ENCODE measurements around the gene TERT. TPM values are rescaled to one million over a fixed set of nuclear protein-coding genes. Genes with fewer than 3 reads are reported as not detected.
"Not testable (repeated sequence)": the region's sequence is repeated elsewhere in the genome, so short reads cannot be mapped to it uniquely, and the experiment has no call there.

TERT gene
- total RNA-seq, 1 experiment from 2014 or later = 0.80 TPM

- TF ChIP-seq EZH2phosphoT487 (IDR thresholded peaks at IDR 0.05; ENCODE audit: borderline replicate concordance, low read length) (no peak), EZH2 (IDR thresholded peaks at IDR 0.05; ENCODE audit: low read length, unreplicated experiment) (no peak)
- TF ChIP-seq, protein P1, sequence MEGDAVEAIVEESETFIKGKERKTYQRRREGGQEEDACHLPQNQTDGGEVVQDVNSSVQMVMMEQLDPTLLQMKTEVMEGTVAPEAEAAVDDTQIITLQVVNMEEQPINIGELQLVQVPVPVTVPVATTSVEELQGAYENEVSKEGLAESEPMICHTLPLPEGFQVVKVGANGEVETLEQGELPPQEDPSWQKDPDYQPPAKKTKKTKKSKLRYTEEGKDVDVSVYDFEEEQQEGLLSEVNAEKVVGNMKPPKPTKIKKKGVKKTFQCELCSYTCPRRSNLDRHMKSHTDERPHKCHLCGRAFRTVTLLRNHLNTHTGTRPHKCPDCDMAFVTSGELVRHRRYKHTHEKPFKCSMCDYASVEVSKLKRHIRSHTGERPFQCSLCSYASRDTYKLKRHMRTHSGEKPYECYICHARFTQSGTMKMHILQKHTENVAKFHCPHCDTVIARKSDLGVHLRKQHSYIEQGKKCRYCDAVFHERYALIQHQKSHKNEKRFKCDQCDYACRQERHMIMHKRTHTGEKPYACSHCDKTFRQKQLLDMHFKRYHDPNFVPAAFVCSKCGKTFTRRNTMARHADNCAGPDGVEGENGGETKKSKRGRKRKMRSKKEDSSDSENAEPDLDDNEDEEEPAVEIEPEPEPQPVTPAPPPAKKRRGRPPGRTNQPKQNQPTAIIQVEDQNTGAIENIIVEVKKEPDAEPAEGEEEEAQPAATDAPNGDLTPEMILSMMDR (conservative IDR thresholded peaks at IDR 0.05; ENCODE audit: low read depth, low read length) = no peak
- Histone ChIP-seq H3K27me3 (ENCODE audit: low read length) (no peaks in the 10 kb centered on the region), H3K4me3 (ENCODE audit: low read length) (no peak overlapping the region), H4K20me1 (ENCODE audit: low read length) (peaks cover 11% of the 10 kb centered on the region; the same call in 1 of the 2 replicates), H3K79me2 (ENCODE audit: low read length) (no peaks in the 10 kb centered on the region), H2AFZ (ENCODE audit: low read length) (no peak overlapping the region), H3F3A (ENCODE audit: low read length, unreplicated experiment) (no peaks in the 10 kb centered on the region), H3K4me1 (ENCODE audit: insufficient read depth, low read length) (peaks cover 8% of the 10 kb centered on the region; the same call in 1 of the 2 replicates), H3K9me2 (replicated peaks; ENCODE audit: low read length) (no peaks in the 10 kb centered on the region), H3K36me3 (ENCODE audit: low read depth, low read length) (peaks cover 53% of the 10 kb centered on the region), H3K9me3 (ENCODE audit: low read length) (no peaks in the 10 kb centered on the region), H3K4me2 (ENCODE audit: low read length) (no peak overlapping the region; the same call in 1 of the 2 replicates), H3K9ac (ENCODE audit: low read length) (no peak overlapping the region), H3K27ac (ENCODE audit: low read length) (no peak overlapping the region)
- DNase-seq = no peak
- intact Hi-C loops (cut with micrococcal nuclease) = no loop called here
- POLR2A ChIA-PET (ENCODE audit: unreplicated experiment) = no interaction called here
- BruUV-seq (replicated peaks) = no TSS peak
- CTCF ChIA-PET = no interaction called here
- no peak for ATAC-seq
Measured at GRCh38 chr5:1329111-1329579, 34.3 kb upstream of the TERT start.

DNA sequence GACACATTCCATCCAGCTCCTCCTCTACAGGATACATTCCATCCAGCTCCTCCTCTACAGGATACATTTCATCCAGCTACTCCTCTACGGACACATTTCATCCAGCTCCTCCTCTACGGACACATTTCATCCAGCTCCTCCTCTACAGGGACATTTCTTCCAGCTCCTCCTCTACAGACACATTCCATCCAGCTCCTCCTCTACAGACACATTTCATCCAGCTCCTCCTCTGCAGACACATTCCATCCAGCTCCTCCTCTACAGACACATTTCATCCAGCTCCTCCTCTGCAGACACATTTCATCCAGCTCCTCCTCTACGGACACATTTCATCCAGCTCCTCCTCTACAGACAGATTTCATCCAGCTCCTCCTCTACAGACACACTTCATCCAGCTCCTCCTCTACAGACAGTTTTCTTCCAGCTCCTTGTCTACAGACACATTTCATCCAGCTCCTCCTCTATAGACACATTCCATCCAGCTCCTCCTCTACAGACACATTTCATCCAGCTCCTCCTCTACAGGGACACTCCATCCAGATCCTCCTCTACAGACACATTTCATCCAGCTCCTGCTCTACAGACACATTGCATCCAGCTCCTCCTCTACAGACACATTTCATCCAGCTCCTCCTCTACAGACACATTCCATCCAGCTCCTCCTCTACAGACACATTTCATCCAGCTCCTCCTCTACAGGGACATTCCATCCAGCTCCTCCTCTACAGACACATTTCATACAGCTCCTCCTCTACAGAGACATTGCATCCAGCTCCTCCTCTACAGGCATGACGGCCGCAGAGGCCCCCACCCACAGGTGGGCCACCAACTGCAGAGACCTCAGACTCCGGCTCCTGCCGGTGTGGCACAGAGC is 33.6 kb upstream of the TERT start:
- H4K20me1 ChIP-seq (ENCODE audit: low read length); H3K79me2 ChIP-seq (ENCODE audit: low read length); H3K9ac ChIP-seq (ENCODE audit: low read length); CTCF ChIA-PET; ATAC-seq; H2AFZ ChIP-seq (ENCODE audit: low read length); H3K4me1 ChIP-seq (ENCODE audit: insufficient read depth, low read length); H3K4me3 ChIP-seq (ENCODE audit: low read length); H3K27me3 ChIP-seq (ENCODE audit: low read length); intact Hi-C loops (cut with micrococcal nuclease); H3K9me2 ChIP-seq (replicated peaks; ENCODE audit: low read length); H3K27ac ChIP-seq (ENCODE audit: low read length); H3K9me3 ChIP-seq (ENCODE audit: low read length); H3K4me2 ChIP-seq (ENCODE audit: low read length); H3F3A ChIP-seq (ENCODE audit: low read length, unreplicated experiment): not testable (repeated sequence)
- H3K36me3 ChIP-seq (ENCODE audit: low read depth, low read length) = peaks cover 51% of the 10 kb centered on the region
- BruUV-seq (replicated peaks) = TSS peak; percentile 58
- POLR2A ChIA-PET (ENCODE audit: unreplicated experiment) = interaction anchor here (0.6 to 0.7 kb wide), 3 partner anchors 14 to 178 kb away, joined by 3 read pairs; no protein-coding TSS in a partner anchor
- peak; percentile 71 for DNase-seq

DNA sequence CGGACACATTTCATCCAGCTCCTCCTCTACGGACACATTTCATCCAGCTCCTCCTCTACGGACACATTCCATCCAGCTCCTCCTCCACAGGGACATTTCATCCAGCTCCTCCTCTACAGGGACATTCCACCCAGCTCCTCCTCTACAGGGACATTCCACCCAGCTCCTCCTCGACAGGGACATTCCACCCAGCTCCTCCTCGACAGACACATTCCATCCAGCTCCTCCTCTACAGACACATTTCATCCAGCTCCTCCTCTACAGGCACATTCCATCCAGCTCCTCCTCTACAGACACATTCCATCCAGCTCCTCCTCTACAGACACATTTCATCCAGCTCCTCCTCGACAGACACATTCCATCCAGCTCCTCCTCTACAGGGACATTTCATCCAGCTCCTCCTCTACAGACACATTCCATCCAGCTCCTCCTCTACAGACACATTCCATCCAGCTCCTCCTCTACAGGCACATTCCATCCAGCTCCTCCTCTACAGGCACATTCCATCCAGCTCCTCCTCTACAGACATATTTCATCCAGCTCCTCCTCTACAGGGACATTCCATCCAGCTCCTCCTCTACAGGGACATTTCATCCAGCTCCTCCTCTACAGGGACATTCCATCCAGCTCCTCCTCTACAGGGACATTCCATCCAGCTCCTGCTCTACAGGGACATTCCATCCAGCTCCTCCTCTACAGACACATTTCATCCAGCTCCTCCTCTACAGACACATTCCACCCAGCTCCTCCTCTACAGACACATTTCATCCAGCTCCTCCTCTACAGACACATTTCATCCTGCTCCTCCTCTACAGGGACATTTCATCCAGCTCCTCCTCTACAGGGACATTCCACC is 32.3 kb upstream of the TERT start:
- H3F3A ChIP-seq (ENCODE audit: low read length, unreplicated experiment); H3K4me3 ChIP-seq (ENCODE audit: low read length); H3K27ac ChIP-seq (ENCODE audit: low read length); H3K4me1 ChIP-seq (ENCODE audit: insufficient read depth, low read length); H3K27me3 ChIP-seq (ENCODE audit: low read length); H3K79me2 ChIP-seq (ENCODE audit: low read length); H3K9ac ChIP-seq (ENCODE audit: low read length); H3K9me2 ChIP-seq (replicated peaks; ENCODE audit: low read length); intact Hi-C loops (cut with micrococcal nuclease); ATAC-seq; H2AFZ ChIP-seq (ENCODE audit: low read length); H3K9me3 ChIP-seq (ENCODE audit: low read length); H4K20me1 ChIP-seq (ENCODE audit: low read length); H3K4me2 ChIP-seq (ENCODE audit: low read length): not testable (repeated sequence)
- POLR2A ChIA-PET (ENCODE audit: unreplicated experiment) = interaction anchor here (0.6 to 0.7 kb wide), 3 partner anchors 9 to 369 kb away, joined by 5 to 9 read pairs (median 6); no protein-coding TSS in a partner anchor
- H3K36me3 ChIP-seq (ENCODE audit: low read depth, low read length) = peaks cover 48% of the 10 kb centered on the region
- TSS peak; percentile 28 for BruUV-seq (replicated peaks)
- CTCF ChIA-PET = interaction anchor here (0.9 kb wide), 1 partner anchor 123 kb away, joined by 3 read pairs; no protein-coding TSS in a partner anchor
- DNase-seq = peak; percentile 48

GRCh38 chr5:1326532-1326875 is 31.6 kb upstream of the TERT start:
- H3K4me1 ChIP-seq (ENCODE audit: insufficient read depth, low read length); DNase-seq; H3F3A ChIP-seq (ENCODE audit: low read length, unreplicated experiment); ATAC-seq; H3K9me2 ChIP-seq (replicated peaks; ENCODE audit: low read length); H4K20me1 ChIP-seq (ENCODE audit: low read length); H3K4me3 ChIP-seq (ENCODE audit: low read length); H3K27me3 ChIP-seq (ENCODE audit: low read length); BruUV-seq (replicated peaks); intact Hi-C loops (cut with micrococcal nuclease); H3K9ac ChIP-seq (ENCODE audit: low read length); H3K9me3 ChIP-seq (ENCODE audit: low read length); H2AFZ ChIP-seq (ENCODE audit: low read length); H3K79me2 ChIP-seq (ENCODE audit: low read length); H3K27ac ChIP-seq (ENCODE audit: low read length); H3K4me2 ChIP-seq (ENCODE audit: low read length): not testable (repeated sequence)
- ChIA-PET POLR2A (ENCODE audit: unreplicated experiment) (interaction anchor here (0.7 to 1.0 kb wide), 2 partner anchors 9 to 206 kb away, joined by 7 to 9 read pairs; no protein-coding TSS in a partner anchor), CTCF (interaction anchor here (0.9 kb wide), 1 partner anchor 122 kb away, joined by 3 read pairs; no protein-coding TSS in a partner anchor)
- peaks cover 46% of the 10 kb centered on the region for H3K36me3 ChIP-seq (ENCODE audit: low read depth, low read length)

Data from PC-3 (cell line).